Sigmoid colon (tissue), 4 donors: ENCODE results near the gene SNRNP48.

ENCODE experiments used
- CTCF ChIP-seq, 4 experiments: fragments of 450-650 bp in 3 of 4; fragments of 200-600 bp in 1 of 4; IDR thresholded peaks; one replicate each; pipeline ENCODE4 v1.5.1; 2016 to 2019; ENCODE audit warnings: antibody characterized with exemption in 4 of 4, mild to moderate bottlenecking in 3 of 4, moderate library complexity in 2 of 4
- EP300 ChIP-seq, 4 donors: sonication (generic); formaldehyde crosslinking; IDR thresholded peaks; one replicate each; pipeline ENCODE4 v1.6.1; 2017; ENCODE audit warnings: antibody characterized with exemption in 4 of 4
- POLR2A ChIP-seq, 2 donors: fragments of 450-650 bp; IDR thresholded peaks; one replicate each; pipeline ENCODE4 v1.6.1; 2016; ENCODE audit warnings: antibody characterized with exemption in 2 of 2, mild to moderate bottlenecking in 2 of 2, moderate library complexity in 2 of 2
- POLR2AphosphoS5 ChIP-seq, 4 donors: sonication (generic); formaldehyde crosslinking; IDR thresholded peaks; one replicate each; pipeline ENCODE4 v1.6.1; 2017; ENCODE audit warnings: antibody characterized with exemption in 4 of 4

- TF ChIP-seq CTCF (IDR thresholded peaks at IDR 0.05) (no peak), POLR2AphosphoS5 (IDR thresholded peaks at IDR 0.05) (no peak), POLR2A (IDR thresholded peaks at IDR 0.05) (no peak), EP300 (IDR thresholded peaks at IDR 0.05) (no peak)
Measured at GRCh38 chr6:7587631-7588100, 2.3 kb upstream of the SNRNP48 start.
